GM21515 (cell line): ENCODE results near the gene ARHGEF7.
"Not testable (repeated sequence)": the region's sequence is repeated elsewhere in the genome, so short reads cannot be mapped to it uniquely, and the experiment has no call there.

Experiments
- ATAC-seq: cut with Tn5 transposase; IDR thresholded peaks from one replicate; pipeline ENCODE4 v1.9.1; 2021; ENCODE audit not compliant: unreplicated experiment

The ARHGEF7 gene

GRCh38 chr13:111187960-111188541 lies 72.9 kb downstream of the ARHGEF7 start:
- no peak for ATAC-seq

GRCh38 chr13:111189064-111189505 lies 74.0 kb downstream of the ARHGEF7 start:
- not testable (repeated sequence) for ATAC-seq

- not testable (repeated sequence) for ATAC-seq
Measured at GRCh38 chr13:111189516-111189915, 74.4 kb downstream of the ARHGEF7 start.

- ATAC-seq, result not testable (repeated sequence)
Measured at GRCh38 chr13:111193223-111193622, 78.1 kb downstream of the ARHGEF7 start.

GRCh38 chr13:111194651-111195050 lies 79.5 kb downstream of the ARHGEF7 start:
- ATAC-seq, result not testable (repeated sequence)

GRCh38 chr13:111198732-111199378 lies 83.7 kb downstream of the ARHGEF7 start:
- not testable (repeated sequence) for ATAC-seq

- ATAC-seq, result peak; percentile 26
Measured at GRCh38 chr13:111201304-111201940, 86.3 kb downstream of the ARHGEF7 start.

GRCh38 chr13:111202156-111202621 lies 87.1 kb downstream of the ARHGEF7 start:
- ATAC-seq, result no peak

- ATAC-seq, result peak; percentile 78
Measured at GRCh38 chr13:111202745-111203144, 87.6 kb downstream of the ARHGEF7 start.

- no peak for ATAC-seq
Measured at GRCh38 chr13:111203736-111204389, 88.8 kb downstream of the ARHGEF7 start.

- no peak for ATAC-seq
Measured at GRCh38 chr13:111204438-111205177, 89.5 kb downstream of the ARHGEF7 start.

- ATAC-seq, result no peak
Measured at GRCh38 chr13:111206148-111206547, 91.0 kb downstream of the ARHGEF7 start.

- ATAC-seq, result no peak
Measured at GRCh38 chr13:111209613-111210012, 94.5 kb downstream of the ARHGEF7 start.

- no peak for ATAC-seq
Measured at GRCh38 chr13:111210091-111210490, 95.0 kb downstream of the ARHGEF7 start.

GRCh38 chr13:111210544-111211469 lies 95.7 kb downstream of the ARHGEF7 start:
- no peak for ATAC-seq

GRCh38 chr13:111211789-111212516 lies 96.8 kb downstream of the ARHGEF7 start:
- ATAC-seq, result no peak

GRCh38 chr13:111212517-111212873 lies 97.4 kb downstream of the ARHGEF7 start:
- no peak for ATAC-seq

- ATAC-seq, result no peak
Measured at GRCh38 chr13:111213964-111214726, 99.0 kb downstream of the ARHGEF7 start.
